ENCODE data around the gene PLAC8L1. TPM values are rescaled to one million over a fixed set of nuclear protein-coding genes. Genes with fewer than 3 reads are reported as not detected.

PLAC8L1 gene, protein sequence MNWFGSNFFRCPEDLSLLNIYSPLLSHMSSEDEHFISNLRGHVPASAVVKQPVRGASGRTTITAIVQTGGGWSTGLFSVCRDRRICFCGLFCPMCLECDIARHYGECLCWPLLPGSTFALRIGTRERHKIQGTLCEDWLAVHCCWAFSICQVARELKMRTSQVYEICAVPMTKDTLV
- total RNA-seq (2022; extraction: Qiagen RNA extraction) = 0.16 to 0.47 TPM (median 0.24 TPM) in 4 of 5 replicates, not detected in the other

DNA sequence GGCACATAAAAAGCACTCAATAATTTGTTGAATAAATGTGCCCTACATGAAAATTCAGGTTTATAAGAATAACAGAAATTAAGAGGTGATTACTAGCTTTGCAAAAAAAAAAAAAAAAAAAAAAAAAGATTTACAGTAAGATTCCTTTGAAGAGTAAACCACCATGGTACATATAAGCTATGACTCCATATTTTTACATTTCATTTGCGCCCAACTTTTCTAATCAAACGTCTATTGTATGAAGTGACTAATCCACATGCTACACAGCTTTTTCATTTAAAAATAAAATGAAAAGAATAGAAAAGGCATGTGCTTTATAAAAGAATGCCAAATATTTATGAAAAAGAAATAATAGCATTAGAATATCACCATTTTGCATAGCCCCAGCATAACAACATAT lies at the start of gene PLAC8L1:
Gene PLAC8L1 (minus strand): TSS at position 101 of the 400 bp plus-strand sequence. CDS start 1,266 bp downstream, outside the sequence.

Other genes with a start within 250 kb of the PLAC8L1 start
- not detected in 5 replicates for gene GRXCR2, start 232.6 kb downstream of the PLAC8L1 start, total RNA-seq (2022; extraction: Qiagen RNA extraction)
- 2.6 to 3.5 TPM (median 3.4 TPM) in 5 replicates for gene SH3RF2, start 169.0 kb downstream of the PLAC8L1 start, total RNA-seq (2022; extraction: Qiagen RNA extraction)
- gene LARS1, start 77.1 kb upstream of the PLAC8L1 start, total RNA-seq (2022; extraction: Qiagen RNA extraction) = 53.8 to 69.0 TPM (median 57.1 TPM) in 5 replicates
- gene RBM27, start 98.0 kb upstream of the PLAC8L1 start, total RNA-seq (2022; extraction: Qiagen RNA extraction) = 10.6 to 14.5 TPM (median 11.3 TPM) in 5 replicates
- gene POU4F3, start 233.3 kb upstream of the PLAC8L1 start, total RNA-seq (2022; extraction: Qiagen RNA extraction) = 0.08 to 0.17 TPM (median 0.14 TPM) in 5 replicates